NCI-H82 treated with DMSO at 0.1 percent for 48 hours (cell line): ENCODE measurements around the gene TRMT5.
A peak's percentile ranks its signal among the peaks of the same experiment; 100 is the strongest.

Source experiments
- DNase-seq: peaks from one replicate; lab custom pipeline; 2025; ENCODE audit not compliant: unreplicated experiment; lab: John Stamatoyannopoulos, UW

Gene TRMT5, protein sequence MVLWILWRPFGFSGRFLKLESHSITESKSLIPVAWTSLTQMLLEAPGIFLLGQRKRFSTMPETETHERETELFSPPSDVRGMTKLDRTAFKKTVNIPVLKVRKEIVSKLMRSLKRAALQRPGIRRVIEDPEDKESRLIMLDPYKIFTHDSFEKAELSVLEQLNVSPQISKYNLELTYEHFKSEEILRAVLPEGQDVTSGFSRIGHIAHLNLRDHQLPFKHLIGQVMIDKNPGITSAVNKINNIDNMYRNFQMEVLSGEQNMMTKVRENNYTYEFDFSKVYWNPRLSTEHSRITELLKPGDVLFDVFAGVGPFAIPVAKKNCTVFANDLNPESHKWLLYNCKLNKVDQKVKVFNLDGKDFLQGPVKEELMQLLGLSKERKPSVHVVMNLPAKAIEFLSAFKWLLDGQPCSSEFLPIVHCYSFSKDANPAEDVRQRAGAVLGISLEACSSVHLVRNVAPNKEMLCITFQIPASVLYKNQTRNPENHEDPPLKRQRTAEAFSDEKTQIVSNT

DNA sequence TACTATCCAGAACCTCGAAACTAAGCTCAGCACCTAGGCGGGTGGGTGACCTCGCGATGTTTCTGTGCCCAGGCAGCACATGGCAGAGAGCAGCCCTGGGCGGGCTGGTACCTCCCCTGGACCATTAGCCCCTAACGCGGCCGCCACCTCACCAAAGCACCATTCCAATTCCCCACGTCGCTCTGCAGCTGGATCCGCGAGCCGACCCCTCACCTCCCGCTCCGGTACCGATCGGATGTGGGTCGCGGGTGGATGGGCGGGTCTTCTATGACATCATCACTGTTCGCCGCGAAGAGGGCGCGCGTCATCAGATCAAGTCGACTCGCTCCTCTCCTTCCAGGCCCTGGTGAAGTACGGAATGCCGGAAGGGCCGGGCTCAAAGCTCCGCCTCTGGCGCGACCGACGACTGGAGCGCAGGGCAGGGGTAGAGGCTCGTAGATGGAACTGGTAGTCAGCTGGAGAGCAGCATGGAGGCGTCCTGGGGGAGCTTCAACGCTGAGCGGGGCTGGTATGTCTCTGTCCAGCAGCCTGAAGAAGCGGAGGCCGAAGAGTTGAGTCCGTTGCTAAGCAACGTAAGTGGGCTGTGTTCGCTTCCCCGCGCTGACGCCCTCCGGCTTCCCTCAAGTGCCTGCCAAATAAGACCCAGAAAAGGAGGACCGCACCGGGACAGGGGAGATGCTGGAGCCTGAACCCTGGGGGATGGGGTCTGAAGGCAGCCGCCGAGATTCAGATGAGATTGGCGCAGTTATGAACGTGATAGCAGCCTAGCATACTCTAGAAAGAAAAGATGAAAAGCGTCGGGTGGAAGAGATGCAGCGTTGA is at the start of gene TRMT5, which contains the start of gene SLC38A6:
TSS of gene TRMT5 (minus strand) at position 269 of the 822 bp plus-strand sequence. CDS start at position 163, 106 bp downstream.
TSS of gene SLC38A6 (plus strand) at position 435 of the 822 bp plus-strand sequence. CDS start at position 468, 33 bp downstream.
- DNase-seq, result peak; percentile 76

DNA sequence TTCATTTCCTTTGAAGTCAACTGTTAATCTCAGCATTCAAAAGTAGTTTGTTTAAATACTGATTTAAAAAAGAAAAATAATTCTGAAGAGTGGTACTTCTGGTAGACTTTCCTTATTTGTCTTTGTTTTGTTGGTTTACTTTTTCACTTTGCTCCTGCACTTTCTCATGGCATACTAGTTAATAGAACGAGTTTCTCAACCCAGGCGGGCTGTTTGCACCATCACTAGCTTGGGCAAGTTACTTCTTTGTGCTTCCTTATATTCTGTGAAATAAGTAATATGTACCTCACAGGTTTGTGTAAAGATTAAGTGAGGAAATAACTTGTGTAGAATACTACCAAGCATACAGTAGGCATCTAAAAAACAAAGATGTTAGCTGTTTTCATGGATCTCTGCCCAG is 45.6 kb upstream of the TRMT5 start:
- no peak for DNase-seq

DNA sequence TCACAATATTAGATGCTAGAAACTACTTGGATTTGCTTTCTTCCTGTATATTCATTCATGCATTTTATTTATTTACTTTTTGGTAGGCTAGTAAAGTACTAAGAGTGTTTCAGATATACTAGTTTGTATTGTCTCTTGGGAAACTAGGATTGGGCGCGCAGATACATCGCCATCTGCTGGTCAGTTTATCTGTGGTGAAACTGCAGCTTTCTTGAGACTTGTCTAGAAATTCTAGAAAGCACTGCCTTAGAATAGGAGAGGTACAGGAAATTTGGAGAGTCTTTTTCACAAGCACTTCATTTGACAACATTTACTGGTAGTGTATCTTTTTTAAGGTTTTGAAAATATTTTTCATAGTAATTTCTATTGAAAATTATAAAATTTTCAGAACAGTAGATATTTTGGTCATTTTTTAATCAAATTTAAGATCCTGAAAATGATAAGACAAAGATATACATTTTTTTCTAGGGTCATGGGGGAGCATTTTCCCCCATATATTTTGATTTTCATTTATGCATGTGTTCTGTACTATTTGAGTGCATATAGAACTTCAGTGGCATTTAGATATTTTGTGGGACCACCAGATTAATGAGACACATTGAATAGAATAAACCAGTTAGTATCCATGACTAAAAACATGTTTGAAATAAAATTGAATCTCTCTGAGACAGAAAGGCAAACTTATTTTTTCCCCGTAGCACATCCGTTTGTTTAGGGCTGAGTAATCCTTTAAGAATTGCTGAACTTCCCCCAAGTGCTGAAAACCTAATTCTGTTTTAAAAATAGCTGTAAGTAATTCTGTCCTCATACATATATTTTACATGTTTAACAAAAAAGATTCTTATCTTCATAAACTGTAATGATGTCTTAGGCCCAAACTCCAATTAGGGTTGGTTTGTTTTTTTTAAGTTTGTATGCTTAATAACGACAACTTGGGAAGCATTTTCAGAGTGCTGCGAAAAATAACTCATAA is 44.7 kb upstream of the TRMT5 start:
- DNase-seq, result peak; percentile 38

DNA sequence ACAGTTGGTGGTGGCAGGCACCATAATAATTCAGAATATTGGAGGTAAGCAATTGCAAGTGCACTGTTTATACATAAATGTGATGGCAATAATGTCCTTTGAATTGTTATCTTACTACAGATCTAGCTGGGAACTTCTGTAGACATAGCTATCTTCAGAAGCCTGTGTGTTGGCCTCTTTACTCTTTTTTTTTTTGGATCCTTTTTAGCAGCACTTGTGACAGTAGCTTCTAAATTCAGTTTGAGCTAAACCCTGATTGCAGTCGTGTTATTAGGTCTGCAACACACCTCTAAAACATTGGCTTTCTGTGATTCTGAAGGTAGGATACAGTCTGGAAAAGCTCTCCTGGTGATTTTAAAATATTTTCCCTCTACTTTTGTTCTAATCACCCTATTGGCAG is 38.7 kb upstream of the TRMT5 start:
- DNase-seq, result no peak

DNA sequence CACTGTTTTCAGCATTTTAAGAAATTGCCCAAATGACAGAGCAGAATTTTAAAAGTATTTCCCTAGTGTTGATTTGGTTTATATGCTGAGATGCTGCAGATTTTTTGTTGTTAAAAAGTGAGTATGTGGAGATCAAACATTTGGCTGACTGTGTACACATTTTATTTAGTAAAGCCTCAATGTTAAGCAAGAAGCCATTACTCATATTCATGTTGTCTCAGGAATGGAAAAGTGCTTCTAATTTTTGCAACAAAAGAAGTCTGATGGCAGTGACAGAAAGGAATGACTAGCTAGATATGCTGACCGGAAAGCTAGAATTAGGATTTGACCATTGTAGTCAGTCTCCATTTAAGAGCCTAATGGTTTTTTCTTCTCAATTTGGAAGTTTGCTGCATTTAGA is 22.7 kb upstream of the TRMT5 start:
- DNase-seq, result no peak

DNA sequence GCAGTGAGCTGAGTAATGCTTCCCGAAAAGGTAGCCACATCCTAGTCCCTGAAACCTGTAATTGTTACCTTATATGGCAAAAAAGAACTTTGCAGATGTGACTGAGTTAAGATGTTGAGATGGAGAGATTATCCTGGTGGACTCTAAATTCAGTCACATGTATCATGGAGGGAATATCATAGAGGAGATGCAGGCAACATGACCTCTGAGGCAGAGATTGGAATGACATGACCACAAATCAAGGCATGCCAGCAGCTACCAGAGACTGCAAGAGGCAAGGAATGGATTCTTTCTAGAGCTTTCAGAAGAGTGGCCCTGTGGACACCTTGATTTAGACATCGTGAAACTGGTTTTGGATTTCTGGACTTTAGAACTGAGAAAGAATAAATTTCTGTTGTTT is 18.7 kb upstream of the TRMT5 start:
- no peak for DNase-seq

DNA sequence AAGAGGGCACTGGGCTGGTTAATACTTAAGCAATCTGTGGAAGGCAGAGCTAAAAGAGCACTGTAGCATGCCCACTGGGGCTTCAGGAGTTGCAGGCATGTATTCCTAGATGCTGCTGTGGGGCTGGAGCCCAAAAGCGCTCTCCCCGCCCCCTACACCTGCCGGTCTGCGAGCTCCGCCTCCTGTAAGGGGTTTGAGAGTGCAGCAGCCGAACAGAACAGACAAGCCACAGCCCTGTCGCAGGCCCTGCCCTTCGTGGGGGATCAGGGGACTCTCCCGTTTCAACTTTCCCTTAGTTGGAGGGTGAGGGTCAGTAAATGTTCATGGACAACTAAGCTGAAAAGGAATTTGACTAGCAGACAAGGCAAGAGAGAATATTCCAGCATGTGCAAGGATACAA is 17.7 kb upstream of the TRMT5 start:
- no peak for DNase-seq

DNA sequence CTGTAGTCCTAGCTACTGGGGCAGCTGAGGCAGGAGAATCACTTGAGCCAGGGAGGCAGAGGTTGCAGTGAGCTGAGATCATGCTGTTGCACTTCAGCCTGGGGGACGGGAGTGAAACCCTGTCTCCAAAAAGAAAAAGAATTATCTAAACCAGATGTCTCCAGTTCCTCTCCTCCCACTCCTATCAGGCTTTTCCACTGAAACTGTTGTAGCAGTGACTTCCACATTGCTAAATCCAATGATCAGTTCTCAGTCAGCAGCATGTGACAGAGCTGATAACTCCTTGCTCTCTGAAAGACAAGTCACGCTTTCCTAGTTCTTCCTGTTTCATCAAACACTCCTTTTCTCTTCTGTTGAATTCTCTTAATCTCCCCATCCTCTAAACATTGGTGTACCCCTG is 8.7 kb upstream of the TRMT5 start:
- DNase-seq, result no peak

DNA sequence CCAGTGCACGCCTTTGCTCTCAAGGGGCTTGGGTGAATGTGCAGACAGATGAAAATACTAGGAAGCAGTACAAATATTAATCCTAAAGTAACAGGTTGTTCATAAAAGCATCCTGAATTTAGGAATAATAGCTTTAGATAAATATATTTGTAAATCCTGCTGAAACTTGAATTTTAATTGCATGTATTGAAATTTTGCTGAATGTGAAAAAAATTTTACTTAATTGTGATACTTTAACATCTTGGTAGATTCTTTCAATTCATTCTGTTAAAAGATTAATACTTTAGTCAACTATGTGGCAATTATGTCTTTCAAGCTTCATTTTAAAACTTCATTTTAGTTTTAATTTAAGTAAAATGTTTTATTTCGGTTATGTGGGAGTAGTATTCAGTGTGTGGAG is 5.6 kb upstream of the TRMT5 start:
- DNase-seq, result no peak

DNA sequence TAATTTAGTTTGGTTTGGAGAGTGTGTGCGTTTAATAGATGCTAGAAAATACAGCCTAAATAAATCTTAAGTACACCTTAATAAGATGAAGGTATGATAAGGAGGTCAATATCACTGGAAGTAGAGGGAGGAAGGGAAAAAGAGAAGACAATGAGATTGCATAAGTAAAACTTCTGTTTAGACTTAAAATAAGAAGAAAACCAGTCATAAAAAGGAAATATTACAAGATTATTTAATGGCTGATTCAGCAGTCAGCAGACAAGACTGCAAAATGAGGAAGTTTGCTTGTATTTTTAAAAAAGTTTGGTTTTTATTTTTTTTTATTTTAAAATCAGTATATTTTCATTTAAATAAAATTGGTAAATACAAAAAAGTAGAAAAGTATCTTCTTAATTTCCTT is 3.3 kb upstream of the TRMT5 start:
- no peak for DNase-seq

DNA sequence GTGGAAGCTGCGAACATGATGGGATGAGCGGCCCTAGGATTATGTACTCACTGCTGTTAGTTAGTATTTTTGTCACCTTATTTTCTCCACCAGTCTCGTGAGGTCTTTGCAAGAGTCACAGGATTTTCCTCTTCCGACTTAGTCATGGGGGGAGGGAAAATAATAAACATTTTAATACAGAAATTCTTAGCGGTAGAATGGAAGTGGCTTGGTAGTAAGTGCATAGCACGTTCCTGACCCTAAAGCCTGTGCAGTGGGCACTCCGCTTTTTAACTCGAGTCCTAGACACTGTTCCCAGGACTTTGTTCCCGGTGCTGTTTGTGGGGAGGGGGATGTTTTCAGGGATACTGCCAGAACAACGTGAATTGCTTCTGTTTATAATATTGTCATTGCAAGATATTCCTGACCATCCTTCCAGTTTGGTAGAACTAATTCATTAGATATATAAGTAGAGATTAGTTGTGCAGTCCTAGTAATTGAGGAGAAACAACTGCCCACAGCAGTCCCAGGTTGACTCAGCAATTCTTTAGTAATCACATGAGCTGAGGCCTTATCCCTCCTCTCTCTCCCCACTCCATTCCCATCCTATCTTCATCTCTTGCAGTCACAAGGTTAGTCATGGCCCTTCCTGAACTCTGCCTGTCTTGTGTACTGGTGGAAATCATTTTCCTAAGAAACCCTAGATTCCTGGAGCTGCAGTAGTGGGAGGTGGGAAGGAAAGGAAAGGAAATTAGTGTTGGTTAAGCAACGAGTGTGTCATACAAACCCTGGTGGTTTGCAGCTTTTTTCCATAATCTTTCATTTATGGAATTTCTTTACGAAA is 965 bp upstream of the TRMT5 start:
- DNase-seq, result no peak

DNA sequence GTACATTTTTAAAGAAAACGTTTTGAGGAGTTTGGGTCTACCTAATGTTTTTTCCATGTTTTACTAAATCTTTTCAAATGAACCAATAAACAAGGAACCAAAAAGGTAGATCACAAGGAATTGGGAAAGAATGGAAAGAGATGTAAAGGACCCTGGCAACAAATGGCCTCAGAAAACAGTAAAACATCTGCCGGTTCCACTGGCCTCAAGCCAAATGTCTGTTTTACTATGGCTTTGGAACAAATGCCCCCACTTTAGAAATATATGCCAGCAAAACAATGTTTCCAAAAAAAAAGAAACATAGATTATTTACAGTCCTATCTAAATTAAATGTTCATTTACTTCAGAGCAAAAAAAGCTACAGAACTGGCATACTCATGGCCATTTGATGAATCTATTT is 3.0 kb downstream of the TRMT5 start:
- no peak for DNase-seq

DNA sequence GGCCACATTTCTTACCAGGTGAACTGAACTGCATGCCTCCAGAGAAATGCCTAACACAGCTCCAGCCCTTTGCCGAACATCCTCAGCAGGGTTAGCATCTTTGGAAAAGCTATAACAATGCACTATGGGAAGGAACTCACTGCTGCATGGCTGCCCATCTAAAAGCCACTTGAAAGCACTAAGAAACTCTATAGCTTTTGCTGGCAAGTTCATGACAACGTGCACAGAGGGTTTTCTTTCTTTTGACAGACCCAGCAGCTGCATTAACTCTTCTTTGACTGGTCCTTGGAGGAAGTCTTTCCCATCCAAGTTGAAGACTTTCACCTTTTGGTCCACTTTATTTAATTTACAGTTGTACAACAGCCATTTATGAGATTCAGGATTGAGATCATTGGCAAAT is 5.3 kb downstream of the TRMT5 start:
- no peak for DNase-seq

DNA sequence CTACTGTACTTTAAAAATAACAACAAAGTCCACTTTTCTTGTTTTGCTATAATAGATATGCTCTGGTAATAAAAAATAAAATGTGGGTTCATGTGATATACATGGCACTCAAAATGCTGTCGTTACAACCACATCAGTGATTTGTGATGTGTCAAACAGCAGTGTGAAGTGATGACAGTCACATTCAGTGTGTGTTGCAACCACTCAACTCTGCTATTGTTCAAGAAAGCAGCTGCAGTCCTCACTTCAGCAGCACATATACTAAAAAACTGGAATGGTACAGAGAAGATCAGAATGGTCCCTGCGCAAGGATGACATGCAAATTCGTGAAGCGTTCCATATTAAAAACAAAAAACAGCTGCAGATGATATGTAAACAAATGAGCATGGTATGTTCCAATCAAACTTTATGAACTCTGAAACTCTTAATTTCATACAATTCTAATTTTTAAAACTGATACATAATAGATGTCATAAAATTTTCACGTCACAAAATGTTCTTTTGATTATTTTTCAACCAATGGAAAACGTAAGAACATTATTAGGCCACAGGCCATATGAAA is 6.7 kb downstream of the TRMT5 start:
- no peak for DNase-seq

DNA sequence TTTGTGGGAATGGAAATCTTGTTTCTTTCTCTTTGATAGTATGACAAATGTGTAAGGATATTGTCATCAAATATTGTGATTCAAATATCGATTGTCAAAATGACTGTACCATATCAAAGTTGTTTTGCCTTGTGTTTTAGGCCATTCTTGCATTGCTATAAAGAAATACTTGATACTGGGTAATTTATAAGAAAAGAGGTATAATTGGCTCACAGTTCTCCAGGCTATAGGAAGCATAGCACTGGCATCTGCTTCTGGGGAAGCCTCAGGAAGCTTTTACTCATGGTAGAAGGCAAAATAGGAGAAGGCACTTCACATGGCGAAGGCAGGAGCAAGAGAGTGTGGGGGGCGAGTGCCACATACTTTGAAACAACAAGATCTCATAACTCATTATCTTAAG is 7.8 kb downstream of the TRMT5 start:
- no peak for DNase-seq

DNA sequence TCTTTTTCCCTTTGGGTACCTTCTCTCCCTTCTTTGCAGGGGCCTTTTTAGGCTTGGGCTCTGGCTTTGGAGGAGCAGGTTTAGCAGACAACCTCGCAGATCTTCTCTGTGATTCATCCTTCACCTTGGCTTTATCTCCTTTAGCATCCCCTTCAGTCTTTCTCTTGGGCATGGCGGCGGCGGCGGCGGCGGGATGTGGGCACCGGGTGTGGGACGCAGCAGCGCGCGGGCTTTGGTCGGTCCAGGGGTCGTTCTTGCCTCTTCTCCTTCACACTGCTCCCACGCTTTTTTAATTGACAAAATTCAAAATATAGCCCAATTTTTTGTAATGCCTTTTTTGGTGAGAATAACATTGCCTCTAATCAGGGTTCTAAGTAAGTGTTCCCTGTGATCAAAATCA is 8.6 kb downstream of the TRMT5 start:
- no peak for DNase-seq

DNA sequence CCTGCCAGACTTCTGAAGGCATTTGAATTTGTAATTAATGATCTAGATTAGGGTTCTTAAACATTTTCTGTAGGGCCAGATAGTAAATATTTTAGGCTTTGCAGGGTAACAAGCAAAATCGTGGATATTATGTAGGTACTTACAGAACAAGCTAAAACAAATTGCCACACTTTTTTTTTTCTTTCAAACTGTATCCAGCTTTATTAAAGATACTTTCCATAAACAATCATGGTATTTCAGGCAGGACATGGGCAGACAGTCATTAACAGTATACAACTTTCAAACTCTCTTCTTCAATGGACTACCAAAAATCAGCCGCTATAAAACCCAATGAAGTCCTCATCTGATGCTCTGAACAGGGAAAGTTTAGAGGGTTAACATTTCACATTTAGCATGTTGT is 9.6 kb downstream of the TRMT5 start:
- no peak for DNase-seq

DNA sequence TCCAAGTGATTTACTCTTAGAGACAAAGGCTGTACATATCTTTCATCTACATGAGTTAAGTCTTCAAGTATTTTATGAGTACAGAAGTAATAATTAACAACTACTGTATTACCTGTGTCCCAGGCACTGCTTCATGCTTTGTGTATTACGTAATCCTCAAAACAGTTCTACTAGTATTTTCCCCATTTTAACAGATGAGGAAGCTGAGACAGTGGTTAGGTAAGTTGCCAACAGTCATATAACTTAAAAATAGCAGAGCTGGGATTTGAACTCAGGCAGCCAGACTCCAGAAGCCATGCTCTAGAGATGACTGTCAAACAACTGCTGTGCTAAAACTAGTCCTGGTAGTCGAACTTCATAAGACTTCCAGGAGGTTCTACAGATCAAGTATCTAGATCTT is 10.7 kb downstream of the TRMT5 start:
- DNase-seq, result no peak

DNA sequence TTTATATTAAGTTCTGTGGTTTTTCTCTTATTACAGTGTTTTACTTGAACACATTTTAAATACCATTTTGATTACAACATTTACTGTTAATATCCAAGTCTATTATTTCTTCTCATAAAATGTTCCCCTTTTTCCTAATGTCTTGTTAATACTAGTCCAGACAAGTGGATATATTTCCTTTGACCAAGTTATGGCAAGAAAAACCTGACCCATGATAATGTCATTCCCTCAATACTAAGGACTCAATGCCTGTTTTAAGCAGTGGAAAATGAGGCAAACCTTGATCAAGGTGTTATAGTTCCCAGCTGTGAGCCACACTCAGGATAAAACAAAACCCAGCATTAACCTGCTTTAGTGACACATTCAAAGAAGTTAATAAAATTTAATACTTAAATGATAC is 12.2 kb downstream of the TRMT5 start:
- no peak for DNase-seq

DNA sequence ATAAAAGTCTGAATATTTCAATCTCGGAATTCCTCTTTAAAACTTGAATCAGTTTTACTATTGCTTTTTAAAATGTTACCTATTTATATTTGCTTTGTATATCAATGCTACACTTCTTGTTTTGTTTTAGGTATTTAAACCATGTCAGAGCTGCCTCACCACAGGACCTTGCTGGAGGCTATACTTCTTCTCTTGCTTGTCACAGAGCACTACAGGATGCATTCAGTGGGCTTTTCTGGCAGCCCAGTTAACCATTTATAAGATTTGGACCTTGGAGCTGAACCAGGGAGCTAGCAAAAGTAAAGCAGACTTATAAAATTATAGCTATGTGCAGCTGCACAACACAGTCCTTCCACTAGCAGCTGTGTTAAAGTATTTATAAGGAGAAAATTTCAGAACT is 12.8 kb downstream of the TRMT5 start:
- DNase-seq, result no peak
